RWPE2 (cell line): ENCODE results near the gene TGFBR1.
"Not testable (repeated sequence)": the region's sequence is repeated elsewhere in the genome, so short reads cannot be mapped to it uniquely, and the experiment has no call there.

Experiments
- ATAC-seq: fragments of 200-7000 bp; cut with Tn5 transposase; 3 replicates; pipeline ENCODE4 v1.9.1; 2021; ENCODE audit warnings: low read depth
- DNase-seq: peaks from one replicate; pipeline ENCODE4 v3.0.0-alpha.2; 2020; ENCODE audit warnings: low spot score
- H3K27ac ChIP-seq: fragments of 450-650 bp; 2 replicates; pipeline ENCODE4 v1.5.1; 2017; ENCODE audit warnings: mild to moderate bottlenecking; ENCODE audit not compliant: poor library complexity, severe bottlenecking
- H3K27me3 ChIP-seq: fragments of 250-450 bp; sonication (Bioruptor Pico); 2 replicates; pipeline ENCODE4 v1.5.1; 2021; ENCODE audit warnings: mild to moderate bottlenecking, moderate library complexity; ENCODE audit not compliant: insufficient read depth, poor library complexity, severe bottlenecking
- H3K36me3 ChIP-seq: fragments of 250-450 bp; sonication (Bioruptor Pico); 2 replicates; pipeline ENCODE4 v1.5.1; 2020; ENCODE audit warnings: low read depth, mild to moderate bottlenecking, moderate library complexity
- H3K4me1 ChIP-seq: fragments of 250-450 bp; sonication (Bioruptor Pico); 2 replicates; pipeline ENCODE4 v1.5.1; 2021; ENCODE audit warnings: mild to moderate bottlenecking, moderate library complexity; ENCODE audit not compliant: insufficient read depth, poor library complexity, severe bottlenecking
- H3K4me3 ChIP-seq: fragments of 250-450 bp; sonication (Bioruptor Pico); 2 replicates; pipeline ENCODE4 v1.5.1; 2021; ENCODE audit warnings: mild to moderate bottlenecking, moderate library complexity; ENCODE audit not compliant: severe bottlenecking
- H3K9me3 ChIP-seq: fragments of 250-450 bp; sonication (Bioruptor Pico); 2 replicates; pipeline ENCODE4 v1.5.1; 2021; ENCODE audit warnings: mild to moderate bottlenecking, moderate library complexity; ENCODE audit not compliant: severe bottlenecking
- TF ChIP-seq, protein P1 (sequence below): fragments of 450-650 bp; IDR thresholded peaks from one replicate; pipeline ENCODE4 v1.5.1; 2017; ENCODE audit warnings: mild to moderate bottlenecking, moderate library complexity; ENCODE audit not compliant: poor library complexity, severe bottlenecking

TGFBR1 gene

DNA sequence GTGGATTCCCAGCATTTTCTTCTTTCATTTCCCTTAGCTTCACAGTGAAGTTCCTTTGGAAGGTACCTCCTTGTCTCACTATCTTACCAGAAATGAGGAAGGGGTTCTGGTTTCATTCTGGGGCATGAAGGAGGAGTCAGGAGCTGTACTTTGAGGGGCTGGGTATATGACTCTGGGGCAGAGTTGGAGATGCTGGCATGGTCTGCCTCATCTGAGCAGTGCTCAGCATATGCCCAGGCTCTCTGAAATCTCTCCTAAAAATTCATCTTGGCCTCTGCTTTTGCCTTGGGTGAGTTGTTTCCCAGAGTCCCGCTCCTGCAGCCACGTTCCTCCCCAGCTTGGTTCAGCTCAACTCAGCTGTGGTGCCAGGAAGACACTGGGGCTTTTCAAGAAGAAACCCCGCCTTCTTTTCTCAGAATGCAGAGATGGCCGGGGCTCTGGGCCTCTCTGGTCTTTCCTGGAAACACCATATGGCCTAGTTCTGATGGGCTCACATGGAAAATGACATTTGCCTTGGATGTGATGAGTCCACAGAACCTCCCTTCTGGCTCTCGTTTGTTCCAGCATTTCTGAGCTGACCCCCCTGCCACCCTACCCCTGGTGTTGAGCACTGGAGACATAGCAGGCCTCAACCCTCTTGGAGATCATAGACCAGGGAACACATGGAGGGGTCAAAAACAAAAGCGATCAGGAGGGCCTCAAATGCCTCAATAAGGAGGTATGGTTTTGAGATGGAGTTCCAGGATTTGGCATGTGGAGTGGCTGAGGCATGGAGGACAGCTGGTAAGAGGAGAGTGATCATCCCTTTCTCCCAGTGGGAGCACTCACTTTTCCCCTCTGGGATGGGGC, 12.0 kb upstream of the TGFBR1 start:
- Histone ChIP-seq H3K4me1 (no peaks in the 10 kb centered on the region), H3K9me3 (no peaks in the 10 kb centered on the region), H3K27me3 (no peaks in the 10 kb centered on the region), H3K36me3 (no peaks in the 10 kb centered on the region), H3K4me3 (no peak overlapping the region), H3K27ac (no peak overlapping the region)
- TF ChIP-seq, protein P1, sequence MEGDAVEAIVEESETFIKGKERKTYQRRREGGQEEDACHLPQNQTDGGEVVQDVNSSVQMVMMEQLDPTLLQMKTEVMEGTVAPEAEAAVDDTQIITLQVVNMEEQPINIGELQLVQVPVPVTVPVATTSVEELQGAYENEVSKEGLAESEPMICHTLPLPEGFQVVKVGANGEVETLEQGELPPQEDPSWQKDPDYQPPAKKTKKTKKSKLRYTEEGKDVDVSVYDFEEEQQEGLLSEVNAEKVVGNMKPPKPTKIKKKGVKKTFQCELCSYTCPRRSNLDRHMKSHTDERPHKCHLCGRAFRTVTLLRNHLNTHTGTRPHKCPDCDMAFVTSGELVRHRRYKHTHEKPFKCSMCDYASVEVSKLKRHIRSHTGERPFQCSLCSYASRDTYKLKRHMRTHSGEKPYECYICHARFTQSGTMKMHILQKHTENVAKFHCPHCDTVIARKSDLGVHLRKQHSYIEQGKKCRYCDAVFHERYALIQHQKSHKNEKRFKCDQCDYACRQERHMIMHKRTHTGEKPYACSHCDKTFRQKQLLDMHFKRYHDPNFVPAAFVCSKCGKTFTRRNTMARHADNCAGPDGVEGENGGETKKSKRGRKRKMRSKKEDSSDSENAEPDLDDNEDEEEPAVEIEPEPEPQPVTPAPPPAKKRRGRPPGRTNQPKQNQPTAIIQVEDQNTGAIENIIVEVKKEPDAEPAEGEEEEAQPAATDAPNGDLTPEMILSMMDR, result no peak
- no peak for ATAC-seq
- no peak for DNase-seq

DNA sequence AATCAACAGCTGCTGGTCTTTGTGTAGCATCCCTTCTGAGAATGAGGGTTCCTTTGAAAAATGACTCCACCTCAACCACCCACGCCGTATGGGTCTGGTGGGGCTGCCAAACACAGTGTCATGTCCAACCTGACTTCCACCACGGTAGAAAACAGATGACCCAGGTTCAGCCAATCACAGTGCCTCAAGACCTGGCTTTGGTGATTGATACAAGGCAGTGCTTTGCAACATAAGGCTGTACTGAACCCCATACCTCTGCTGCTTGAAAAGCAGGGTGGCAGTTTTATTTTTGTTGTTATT, 11.5 kb upstream of the TGFBR1 start:
- TF ChIP-seq, protein P1, result no peak
- Histone ChIP-seq H3K4me1 (no peaks in the 10 kb centered on the region), H3K27me3 (no peaks in the 10 kb centered on the region), H3K9me3 (no peaks in the 10 kb centered on the region), H3K36me3 (no peaks in the 10 kb centered on the region), H3K4me3 (no peak overlapping the region), H3K27ac (no peak overlapping the region)
- ATAC-seq (no peak), DNase-seq (no peak)

DNA sequence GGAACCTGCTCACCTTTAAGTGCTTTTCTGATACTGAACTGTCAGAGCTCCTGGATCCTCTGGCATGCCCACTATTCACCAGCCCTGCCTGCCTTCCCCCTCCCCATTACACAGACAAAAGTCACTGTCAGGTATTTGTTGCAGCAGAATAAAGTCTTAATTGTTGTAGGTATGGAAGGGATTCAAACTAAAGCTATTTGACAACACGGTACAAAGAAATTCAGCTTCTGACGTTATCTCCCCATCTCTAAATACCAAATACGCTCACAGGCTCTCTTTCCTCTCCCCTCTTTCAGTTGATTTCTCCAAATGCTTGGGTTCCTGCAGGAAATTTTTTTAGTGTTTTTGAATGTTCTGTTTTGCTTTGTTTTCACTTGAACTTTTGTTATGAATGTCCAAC, 9.3 kb upstream of the TGFBR1 start:
- TF ChIP-seq, protein P1, result no peak
- Histone ChIP-seq H3K27me3 (no peaks in the 10 kb centered on the region), H3K9me3 (no peaks in the 10 kb centered on the region), H3K27ac (no peak overlapping the region), H3K36me3 (no peaks in the 10 kb centered on the region), H3K4me3 (no peak overlapping the region), H3K4me1 (no peaks in the 10 kb centered on the region)
- DNase-seq (no peak), ATAC-seq (no peak)

DNA sequence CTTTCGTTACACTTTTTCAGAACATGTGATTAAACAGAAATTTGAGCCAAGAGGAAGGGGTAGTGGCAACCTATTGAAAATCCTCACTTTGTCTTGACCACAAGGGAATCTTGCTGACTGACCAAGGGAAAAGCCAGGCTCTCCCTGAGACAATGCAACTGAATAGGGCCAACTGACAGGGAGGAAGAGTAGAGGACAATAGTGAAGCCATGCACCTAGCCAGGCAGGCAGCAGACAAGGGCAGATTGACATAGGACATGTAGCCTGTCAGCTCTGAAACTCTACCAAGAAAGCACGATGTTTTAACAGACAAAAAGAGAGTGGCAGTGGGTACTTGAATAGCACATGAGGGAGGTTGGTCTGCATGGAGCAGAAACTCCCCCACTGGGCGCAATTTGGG, 8.5 kb upstream of the TGFBR1 start:
- no peaks in the 10 kb centered on the region for H3K4me1 ChIP-seq
- H3K27me3 ChIP-seq, result no peaks in the 10 kb centered on the region
- DNase-seq (no peak), ATAC-seq (no peak)
- no peak overlapping the region for H3K27ac ChIP-seq
- H3K4me3 ChIP-seq, result no peak overlapping the region
- no peaks in the 10 kb centered on the region for H3K9me3 ChIP-seq
- TF ChIP-seq, protein P1, result no peak
- no peaks in the 10 kb centered on the region for H3K36me3 ChIP-seq

DNA sequence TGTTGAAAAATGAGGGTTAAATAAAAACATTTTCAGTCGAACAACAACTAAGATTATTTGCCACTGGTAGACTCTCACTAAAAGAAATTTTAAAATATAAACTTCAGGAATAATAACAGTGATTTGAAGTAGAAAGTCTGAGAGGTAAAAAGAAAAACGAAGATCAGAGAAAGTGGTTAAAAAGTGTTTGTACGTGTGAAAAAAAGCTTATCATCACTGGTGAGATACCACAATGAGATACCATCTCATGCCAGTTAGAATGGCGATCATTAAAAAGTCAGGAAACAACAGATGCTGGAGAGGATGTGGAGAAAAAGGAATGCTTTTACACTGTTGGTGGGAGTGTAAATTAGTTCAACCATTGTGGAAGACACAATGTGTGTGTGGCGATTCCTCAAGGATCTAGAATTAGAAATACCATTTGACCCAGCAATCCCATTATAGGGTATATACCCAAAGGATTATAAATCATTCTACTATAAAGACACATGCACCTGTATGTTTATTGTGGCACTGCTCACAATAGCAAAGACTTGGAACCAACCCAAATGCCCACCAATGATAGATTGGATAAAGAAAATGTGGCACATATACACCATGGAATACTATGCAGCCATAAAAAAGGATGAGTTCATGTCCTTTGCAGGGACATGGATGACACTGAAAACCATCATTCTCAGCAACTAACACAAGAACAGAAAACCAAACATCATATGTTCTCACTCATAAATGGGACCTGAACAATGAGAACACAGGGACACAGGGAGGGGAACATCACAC, 4.9 kb upstream of the TGFBR1 start:
- peaks cover 13% of the 10 kb centered on the region for H3K4me1 ChIP-seq
- not testable (repeated sequence) for DNase-seq, ATAC-seq, H3K27ac ChIP-seq, H3K4me3 ChIP-seq, H3K9me3 ChIP-seq, H3K27me3 ChIP-seq, H3K36me3 ChIP-seq
